ENCODE results near the gene TRABD.

TRABD gene

DNA sequence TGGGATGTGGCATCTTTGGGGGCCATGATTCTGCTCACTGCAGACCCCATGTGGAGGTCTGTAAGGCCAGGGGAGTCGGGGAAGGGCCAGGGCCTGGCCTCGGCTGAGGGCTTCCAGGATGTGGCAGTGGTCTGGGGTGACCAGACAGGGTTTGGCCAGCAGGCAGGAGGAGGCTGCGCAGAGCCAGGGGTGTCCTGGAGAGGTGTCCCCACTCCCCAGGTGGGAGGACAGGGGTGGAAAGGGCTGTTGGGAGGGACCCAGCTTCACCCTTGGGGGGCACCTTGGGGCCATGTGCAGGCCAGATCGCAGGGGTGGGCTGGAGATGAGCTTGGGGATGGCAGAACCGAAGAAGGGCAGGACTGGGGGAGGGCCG is 11.7 kb upstream of the TRABD start:
- no peak for DNase-seq (ENCODE audit: low read depth in 2 of 2)

GRCh38 chr22:50174382-50175190 is 11.1 kb upstream of the TRABD start:
- no peak for DNase-seq (ENCODE audit: low read depth in 2 of 2)

DNA sequence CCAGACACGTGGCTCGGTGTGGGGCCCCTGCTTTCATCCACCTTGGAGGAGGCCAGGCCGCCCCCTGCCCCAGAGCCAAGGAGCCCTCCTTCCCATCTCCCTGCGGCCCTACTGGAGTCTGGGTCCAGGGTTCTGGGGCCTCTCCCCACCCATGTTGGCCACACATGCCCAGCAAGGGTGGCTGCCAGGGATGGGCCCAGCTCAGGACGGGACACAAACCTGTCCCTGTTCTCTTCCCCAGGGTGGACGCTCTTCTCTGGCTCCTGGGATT is 10.6 kb upstream of the TRABD start:
- no peak for DNase-seq (ENCODE audit: low read depth in 2 of 2)

- no peak for DNase-seq (ENCODE audit: low read depth in 2 of 2)
Measured at GRCh38 chr22:50175921-50176849, 9.5 kb upstream of the TRABD start.

- no peak for DNase-seq (ENCODE audit: low read depth in 2 of 2)
Measured at GRCh38 chr22:50176850-50177536, 8.7 kb upstream of the TRABD start.

DNA sequence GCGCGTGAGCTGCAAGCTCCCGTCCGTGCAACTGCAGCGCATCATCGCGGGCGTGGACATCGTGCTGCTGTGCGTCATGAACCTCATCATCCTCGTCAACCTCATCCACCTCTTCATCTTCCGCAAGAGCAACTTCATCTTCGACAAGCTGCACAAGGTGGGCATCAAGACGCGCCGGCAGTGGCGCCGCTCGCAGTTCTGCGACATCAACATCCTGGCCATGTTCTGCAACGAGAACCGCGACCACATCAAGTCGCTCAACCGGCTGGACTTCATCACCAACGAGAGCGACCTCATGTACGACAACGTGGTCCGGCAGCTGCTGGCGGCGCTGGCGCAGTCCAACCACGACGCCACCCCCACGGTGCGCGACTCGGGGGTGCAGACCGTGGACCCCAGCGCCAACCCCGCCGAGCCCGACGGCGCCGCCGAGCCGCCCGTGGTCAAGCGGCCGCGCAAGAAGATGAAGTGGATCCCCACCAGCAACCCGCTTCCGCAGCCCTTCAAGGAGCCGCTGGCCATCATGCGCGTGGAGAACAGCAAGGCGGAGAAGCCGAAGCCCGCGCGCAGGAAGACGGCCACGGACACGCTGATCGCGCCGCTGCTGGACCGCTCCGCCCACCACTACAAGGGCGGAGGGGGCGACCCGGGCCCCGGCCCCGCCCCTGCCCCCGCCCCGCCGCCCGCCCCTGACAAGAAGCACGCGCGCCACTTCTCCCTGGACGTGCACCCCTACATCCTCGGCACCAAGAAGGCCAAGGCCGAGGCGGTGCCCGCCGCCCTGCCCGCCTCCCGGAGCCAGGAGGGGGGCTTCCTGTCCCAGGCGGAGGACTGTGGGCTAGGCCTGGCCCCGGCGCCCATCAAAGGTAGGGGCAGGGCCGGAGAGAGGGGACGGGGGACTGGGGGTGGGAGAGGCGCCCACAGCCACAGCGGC is 7.9 kb upstream of the TRABD start:
- no peak for DNase-seq (ENCODE audit: low read depth in 2 of 2)

DNA sequence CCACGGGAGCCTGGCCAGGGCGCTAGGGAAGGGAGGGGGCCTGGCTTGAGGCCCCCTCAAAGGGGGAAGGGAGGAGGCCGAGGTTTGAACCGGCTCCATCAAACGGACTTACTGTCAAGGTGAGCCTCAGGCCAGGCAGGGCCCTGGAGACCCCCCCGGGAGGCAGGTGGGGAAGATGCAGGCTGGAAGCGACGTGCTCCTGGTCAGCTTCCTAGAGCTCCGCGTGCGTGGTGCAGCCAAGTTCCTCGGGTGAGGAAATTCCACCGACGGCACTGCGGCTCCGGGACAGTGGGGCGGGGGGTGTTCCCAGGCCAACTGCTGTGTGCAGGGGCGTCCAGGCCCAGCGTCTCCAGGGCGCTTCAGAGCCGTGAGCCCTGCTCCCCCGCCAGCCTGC is 7.2 kb upstream of the TRABD start:
- no peak for DNase-seq (ENCODE audit: low read depth in 2 of 2)

DNA sequence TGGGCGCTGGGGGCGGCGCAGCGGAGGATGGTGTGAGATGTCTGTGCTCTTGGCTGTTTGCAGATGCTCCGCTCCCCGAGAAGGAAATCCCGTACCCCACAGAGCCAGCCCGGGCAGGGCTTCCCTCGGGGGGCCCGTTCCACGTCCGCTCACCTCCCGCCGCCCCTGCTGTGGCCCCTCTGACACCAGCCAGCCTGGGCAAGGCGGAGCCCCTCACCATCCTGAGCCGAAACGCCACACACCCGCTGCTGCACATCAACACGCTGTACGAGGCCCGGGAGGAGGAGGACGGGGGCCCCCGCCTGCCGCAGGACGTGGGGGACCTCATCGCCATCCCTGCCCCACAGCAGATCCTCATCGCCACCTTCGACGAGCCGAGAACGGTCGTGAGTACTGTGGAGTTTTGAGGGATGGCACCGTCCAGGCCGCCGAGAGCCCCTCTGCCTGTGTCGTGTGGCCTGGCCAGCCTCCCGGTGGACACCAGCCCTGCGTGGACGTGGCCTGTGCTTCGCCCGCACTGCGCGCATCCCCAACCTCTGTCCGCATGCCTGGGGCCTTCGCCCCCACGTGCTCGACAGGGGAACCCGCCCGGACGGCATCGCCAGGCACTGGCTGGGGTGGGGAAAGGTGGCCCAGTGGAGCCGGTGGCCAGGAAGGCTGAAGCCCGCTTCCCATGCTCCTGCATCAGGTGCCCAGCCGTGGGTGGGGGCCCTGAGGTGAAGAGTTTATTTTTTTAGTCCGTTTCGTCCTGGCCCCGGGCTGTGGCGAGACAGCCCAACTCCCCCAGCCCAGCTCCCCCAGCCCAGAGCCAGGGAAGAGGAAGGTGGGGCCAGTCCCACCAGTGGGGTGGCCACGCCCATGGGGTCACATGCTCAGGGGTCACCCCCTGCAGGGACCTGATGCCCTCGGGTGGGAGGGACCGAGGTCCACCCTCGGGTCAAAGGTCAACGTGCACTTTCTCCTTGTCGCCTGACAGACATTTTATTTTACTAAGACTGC is 6.5 kb upstream of the TRABD start:
- no peak for DNase-seq (ENCODE audit: low read depth in 2 of 2)

DNA sequence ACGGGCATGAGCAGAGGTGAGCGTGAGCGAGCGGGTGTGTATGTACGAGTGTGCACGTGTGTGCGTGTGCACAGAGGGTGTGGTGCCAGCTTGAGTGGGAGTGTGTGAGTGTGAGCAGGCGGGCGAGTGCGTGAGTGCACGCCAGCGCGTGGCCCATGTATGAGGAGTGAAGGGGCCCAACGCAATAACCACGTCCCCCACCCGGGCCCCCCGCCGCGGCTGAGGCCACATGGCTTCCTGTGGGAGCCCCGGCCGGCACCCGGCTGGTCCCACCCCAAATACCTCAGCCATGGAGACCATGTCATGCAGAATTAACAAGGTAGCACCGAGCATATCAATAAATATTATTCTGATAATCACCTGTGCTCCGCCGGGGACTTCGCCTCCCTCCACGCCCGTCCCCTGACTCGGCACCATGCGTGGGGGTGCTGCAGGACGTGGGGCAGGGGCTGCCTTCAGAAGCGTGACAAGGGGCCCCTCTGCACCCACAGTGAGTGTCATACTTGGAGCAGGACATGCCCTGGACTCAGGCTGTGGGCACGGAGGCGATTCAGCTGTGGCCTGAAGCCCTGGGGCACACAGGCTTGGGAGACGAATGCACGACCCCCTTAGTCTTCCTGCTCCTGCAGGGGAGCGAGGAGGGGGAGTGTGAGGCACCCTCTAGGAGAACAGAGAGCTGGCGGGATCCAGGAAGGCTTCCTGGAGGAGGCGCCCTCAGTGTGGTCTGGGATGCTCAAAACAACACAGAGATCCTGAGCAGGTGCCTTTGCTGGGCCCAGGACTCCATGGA is 5.6 kb upstream of the TRABD start:
- DNase-seq (ENCODE audit: low read depth in 2 of 2) = no peak

DNA sequence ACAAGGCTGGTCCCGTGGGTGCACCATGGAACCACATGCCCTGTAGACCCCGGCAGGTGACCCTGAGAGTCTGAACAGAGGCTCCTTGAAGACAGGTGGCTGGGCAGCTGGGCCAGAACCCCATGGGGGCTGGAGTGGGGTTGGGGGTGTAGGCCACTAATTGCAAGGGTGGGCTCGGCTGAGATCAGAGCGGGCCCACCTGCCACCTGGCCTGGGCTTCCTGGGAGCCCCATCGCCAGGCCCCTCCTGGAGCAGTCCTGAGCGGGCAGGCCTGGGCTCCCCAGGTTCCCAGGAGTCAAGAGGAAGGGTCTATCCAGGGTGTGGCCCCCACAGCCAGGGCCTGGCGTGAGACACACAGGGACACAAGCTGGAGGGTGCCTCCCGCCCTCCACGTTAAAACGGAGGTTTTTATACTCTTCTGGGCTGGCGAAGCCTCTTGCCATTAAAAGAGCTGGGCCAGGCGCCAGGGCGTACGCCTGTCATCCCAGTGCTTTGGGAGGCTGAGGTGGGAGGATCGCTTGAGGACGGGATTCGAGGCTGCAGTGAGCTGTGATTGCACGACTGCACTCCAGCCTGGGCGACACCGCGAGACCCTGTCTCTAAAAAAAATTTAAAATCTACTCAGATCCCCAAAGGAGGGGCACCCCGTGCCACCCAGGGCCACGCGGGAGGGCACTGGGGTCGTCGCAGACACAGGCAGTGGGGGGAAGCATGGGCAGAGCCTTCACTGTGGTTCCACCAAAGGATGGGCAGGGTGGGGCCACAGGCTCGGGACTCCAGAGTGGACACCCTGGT is 4.8 kb upstream of the TRABD start:
- DNase-seq (ENCODE audit: low read depth in 2 of 2) = no peak

DNA sequence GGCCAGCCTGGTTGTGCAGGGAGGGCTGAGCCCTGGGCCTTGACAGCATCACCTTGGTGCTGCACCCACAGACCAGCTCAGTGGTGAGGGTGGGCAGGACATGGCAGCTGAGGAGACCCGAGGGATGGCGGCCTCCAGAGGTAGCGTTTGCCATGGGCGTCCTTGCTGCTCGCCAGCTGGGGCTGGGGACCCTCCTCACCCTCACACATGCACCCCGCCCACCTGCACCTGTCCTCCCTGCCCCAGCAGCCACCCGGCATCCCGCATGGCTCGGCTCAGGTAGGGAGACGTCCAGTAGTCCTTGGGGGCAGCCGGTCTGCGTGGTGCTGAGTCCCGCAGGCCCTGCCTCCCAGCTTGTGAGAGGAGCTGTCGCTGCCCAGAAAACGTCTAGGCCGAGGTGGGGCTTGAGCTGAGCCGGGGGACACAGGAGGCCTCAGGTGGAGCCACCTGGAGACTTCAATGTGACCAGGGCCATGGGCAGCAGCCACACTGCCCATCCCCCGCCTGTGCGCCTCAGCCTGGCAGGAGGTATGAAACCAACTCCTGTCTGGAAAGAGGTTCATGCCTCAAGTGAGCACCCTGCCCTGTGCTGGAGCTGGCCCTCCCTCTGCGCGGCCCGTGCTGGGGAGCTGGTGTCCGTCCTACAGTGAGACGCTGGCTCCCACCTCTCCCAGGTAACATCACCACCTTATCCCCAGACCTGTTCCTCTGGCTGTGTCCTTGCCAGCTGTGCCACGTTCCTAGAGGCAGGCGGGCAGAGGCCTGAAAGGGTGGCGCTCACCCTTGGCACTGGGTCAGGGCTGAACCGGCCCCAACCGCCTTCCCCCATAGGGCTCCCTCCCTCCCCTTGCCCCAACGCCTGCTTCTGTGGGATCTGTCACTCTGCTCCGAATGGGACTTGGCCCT is 3.3 kb upstream of the TRABD start:
- no peak for DNase-seq (ENCODE audit: low read depth in 2 of 2)

DNA sequence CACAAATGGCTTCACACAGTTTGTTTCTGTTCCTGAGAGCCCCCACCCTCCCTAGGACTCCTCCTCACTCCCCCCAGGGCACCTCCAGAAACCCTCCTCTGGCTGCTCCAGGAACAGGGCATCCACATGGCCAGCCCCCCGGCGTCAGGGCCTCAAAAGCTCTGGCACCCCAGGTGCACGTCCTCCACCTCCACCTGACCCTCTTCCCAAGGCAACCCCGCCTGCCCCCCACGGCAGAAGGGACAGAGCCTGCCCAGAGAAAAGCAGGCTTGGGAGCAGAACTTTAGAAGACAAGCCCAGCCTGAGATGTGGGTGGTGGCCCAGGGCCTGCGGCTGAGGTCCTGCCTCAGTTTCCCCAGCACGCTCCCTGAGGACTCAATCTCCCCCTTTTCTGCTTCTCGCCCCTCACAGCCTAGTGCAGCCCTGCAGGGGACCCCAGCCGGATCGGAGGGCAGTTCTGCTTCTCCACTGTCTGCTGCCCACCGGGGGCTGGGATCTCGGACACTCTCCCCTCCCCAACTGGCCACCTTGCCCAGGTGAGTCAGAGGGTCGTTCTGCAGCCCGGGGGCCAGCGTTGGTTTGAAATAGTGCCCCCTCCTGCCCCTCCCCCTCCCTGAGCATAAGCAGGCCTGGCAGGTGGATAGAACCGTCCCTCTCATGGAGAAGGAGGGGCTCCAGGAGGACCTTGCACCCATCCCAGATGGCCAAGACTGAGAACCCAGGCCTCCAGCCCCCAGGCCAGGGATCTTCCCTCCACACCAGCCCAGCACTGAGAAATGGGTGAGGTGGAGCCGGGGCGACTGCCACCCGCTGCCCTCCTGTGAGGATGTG is 2.4 kb upstream of the TRABD start:
- no peak for DNase-seq (ENCODE audit: low read depth in 2 of 2)

DNA sequence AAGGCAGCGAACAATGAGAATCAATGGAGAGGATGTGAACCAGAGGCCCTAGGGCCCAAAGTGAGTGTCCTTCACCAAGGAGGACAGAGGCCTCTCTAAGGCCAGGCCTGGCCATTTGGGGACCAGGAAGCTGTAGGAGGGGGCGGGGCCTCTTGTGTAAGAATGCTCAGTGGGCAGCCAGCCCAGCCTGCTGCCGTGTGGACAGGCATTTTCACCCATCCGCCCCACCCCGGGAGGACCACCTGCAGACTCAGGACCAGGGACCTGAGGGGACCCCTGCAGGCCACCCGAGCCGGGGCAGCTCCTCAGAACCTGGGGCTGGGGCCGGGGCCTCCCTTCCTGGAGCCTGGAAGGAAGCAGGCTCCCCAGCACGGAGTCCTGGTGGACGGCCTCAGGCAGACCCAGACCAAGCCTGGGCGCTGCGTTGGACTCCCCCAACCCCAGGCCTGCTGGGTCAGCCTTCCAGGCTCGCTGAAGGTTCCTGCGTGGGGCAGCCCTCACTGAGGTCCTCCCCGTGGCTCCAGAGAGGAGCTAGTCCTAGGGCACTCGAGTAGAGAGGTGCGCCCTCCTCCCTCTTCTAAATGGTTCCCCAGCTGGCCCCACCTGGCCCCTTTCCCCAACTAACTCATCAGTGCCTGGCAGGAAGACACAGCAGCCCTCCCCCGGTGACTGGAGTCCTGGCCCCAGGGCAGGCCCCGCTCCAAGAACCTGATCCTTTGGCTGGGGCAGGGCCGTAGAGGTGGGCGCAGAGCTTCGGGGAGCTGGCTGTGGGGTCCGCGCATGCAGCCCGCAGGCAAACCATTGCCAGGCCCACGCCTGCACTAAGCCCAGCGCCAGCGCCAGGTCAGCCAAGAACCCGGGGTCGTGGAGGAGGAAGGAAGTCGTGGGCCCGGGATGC is 1.5 kb upstream of the TRABD start:
- no peak for DNase-seq (ENCODE audit: low read depth in 2 of 2)

GRCh38 chr22:50184902-50185374 is 775 bp upstream of the TRABD start:
- DNase-seq (ENCODE audit: low read depth in 2 of 2) = no peak

- no peak for DNase-seq (ENCODE audit: low read depth in 2 of 2)
Measured at GRCh38 chr22:50186181-50186714, 535 bp downstream of the TRABD start.

Measured in stimulated activated CD4-positive, alpha-beta T cell treated with anti-CD3 and anti-CD28 coated beads, Interleukin-12 subunit alpha, Interleukin-12 subunit beta, amount 100 ng/mL, for 24 hours (primary cell).